Measurements from ENCODE around the gene LMBR1. TPM values are rescaled to one million over a fixed set of nuclear protein-coding genes. Genes with fewer than 3 reads are reported as not detected.
"Not testable (repeated sequence)": the region's sequence is repeated elsewhere in the genome, so short reads cannot be mapped to it uniquely, and the experiment has no call there.

Gene LMBR1
- polyA plus RNA-seq, 1 experiment: 5.3 TPM

DNA sequence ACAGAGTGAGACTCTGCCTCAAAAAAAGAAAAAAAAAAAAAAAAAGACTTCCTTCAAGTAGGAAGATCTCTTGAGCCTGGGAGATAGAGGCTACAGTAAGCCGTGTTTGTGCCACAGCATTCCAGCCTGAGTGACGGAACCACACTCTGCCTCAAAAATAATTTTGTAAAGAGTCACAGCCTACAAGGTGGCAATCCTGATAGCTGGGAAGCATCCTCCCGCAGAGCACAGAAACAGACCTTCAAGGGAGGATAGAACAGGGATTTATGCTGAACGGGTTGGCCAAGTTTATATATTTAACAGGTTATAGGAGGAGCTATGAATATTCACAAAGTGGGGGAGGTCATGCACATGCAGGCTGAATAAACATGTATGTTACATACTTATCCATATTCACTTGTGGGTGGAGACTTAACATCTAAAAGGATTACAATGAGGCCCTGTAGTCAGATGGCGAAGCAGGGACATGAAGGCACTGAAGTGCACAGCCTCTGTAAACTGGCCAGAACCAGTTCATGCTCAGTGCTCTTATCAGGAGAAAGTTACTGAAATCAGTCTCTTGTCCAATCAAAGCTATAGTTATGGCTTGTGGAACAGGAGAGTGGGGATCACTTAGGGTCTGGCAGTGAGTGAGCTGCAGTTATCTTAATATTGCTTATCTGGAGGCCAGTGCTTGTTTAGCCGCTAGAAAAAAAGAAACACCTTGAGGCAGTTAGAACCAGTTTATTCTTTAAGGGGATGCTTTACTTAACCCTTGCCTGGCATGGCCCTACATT lies 6.8 kb downstream of the LMBR1 start:
- TF ChIP-seq, protein P1, sequence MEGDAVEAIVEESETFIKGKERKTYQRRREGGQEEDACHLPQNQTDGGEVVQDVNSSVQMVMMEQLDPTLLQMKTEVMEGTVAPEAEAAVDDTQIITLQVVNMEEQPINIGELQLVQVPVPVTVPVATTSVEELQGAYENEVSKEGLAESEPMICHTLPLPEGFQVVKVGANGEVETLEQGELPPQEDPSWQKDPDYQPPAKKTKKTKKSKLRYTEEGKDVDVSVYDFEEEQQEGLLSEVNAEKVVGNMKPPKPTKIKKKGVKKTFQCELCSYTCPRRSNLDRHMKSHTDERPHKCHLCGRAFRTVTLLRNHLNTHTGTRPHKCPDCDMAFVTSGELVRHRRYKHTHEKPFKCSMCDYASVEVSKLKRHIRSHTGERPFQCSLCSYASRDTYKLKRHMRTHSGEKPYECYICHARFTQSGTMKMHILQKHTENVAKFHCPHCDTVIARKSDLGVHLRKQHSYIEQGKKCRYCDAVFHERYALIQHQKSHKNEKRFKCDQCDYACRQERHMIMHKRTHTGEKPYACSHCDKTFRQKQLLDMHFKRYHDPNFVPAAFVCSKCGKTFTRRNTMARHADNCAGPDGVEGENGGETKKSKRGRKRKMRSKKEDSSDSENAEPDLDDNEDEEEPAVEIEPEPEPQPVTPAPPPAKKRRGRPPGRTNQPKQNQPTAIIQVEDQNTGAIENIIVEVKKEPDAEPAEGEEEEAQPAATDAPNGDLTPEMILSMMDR (IDR thresholded peaks at IDR 0.05; ENCODE audit: insufficient read depth, low read depth, low read length): no peak
- Histone ChIP-seq H3K4me3 (ENCODE audit: low read depth, low read length) (no peak overlapping the region), H3K36me3 (ENCODE audit: control insufficient read depth, insufficient read depth, low read length) (no peaks in the 10 kb centered on the region; the same call in 1 of the 2 replicates), H3K27me3 (ENCODE audit: control insufficient read depth, insufficient read depth, low read length) (no peaks in the 10 kb centered on the region)
- POLR2A ChIA-PET: interaction anchor here (0.7 kb wide), 1 partner anchor 15 kb away, joined by 3 read pairs; no protein-coding TSS in a partner anchor
- no peak for DNase-seq (ENCODE audit: low read depth)
- CTCF ChIA-PET: interaction anchor here (0.9 to 1.1 kb wide), 2 partner anchors 10 to 63 kb away, joined by 3 to 4 read pairs; no protein-coding TSS in a partner anchor

DNA sequence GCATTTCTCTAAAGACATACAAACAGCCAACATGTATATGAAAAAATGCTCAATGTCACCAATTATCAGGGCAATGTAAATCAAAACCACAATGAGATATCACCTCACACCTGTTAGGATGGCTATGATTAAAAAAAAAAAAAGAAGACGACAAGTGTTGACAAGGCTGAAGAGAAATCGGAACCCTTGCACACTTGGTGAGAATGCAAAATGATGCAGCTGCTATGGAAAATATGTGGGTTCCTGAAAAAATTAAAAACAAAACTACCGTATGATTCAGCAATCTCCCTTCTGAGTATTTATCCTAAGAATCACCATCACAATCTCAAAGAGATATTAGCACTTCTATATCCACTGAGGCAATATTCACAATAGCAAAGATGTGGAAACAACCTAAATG lies 11.3 kb downstream of the LMBR1 start:
- H3K4me3 ChIP-seq (ENCODE audit: low read depth, low read length): no peak overlapping the region
- POLR2A ChIA-PET: no interaction called here
- no peak for DNase-seq (ENCODE audit: low read depth)
- CTCF ChIA-PET: no interaction called here
- no peaks in the 10 kb centered on the region for H3K27me3 ChIP-seq (ENCODE audit: control insufficient read depth, insufficient read depth, low read length)
- TF ChIP-seq, protein P1 (IDR thresholded peaks at IDR 0.05; ENCODE audit: insufficient read depth, low read depth, low read length): no peak
- no peaks in the 10 kb centered on the region for H3K36me3 ChIP-seq (ENCODE audit: control insufficient read depth, insufficient read depth, low read length)

DNA sequence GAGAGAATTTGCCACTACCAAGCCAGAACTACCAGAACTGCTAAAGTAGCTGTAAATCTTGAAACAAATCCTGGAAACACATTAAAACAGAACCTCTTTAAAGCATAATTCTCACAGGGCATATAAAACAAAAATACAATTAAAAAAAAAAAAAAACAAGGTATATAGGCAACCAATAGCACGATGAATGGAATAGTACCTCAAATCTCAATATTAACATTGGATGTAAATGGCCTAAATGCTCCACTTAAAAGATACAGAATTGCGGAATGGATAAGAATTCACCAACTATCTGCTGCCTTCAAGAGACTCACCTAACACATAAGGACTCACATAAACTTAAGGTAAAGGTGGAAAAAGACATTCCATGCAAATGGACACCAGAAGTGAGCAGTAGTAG lies 17.2 kb downstream of the LMBR1 start:
- DNase-seq (ENCODE audit: low read depth): no peak
- CTCF ChIA-PET: interaction anchor here (1.0 kb wide), 1 partner anchor 11 kb away, joined by 3 read pairs; no protein-coding TSS in a partner anchor
- Histone ChIP-seq H3K27me3 (ENCODE audit: control insufficient read depth, insufficient read depth, low read length) (no peaks in the 10 kb centered on the region), H3K4me3 (ENCODE audit: low read depth, low read length) (no peak overlapping the region), H3K36me3 (ENCODE audit: control insufficient read depth, insufficient read depth, low read length) (no peaks in the 10 kb centered on the region; the same call in 1 of the 2 replicates)
- POLR2A ChIA-PET: no interaction called here
- TF ChIP-seq, protein P1 (IDR thresholded peaks at IDR 0.05; ENCODE audit: insufficient read depth, low read depth, low read length): no peak

DNA sequence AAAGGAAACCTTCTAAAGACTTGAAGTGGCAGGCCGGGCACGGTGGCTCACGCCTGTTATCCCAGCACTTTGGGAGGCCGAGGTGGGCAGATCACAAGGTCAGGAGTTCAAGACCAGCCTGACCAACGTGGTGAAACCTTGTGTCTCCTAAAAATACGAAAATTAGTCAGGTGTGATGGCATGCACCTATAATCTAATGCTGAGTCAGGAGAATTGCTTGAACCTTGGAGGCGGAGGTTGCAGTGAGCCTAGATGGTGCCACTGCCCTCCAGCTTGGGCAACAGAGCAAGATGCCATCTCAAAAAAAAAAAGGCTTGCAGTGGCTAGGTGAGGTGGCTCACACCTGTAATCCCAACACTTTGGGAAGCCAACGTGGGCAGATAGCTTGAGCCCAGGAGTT lies 24.6 kb downstream of the LMBR1 start:
- CTCF ChIA-PET; H3K36me3 ChIP-seq (ENCODE audit: control insufficient read depth, insufficient read depth, low read length); DNase-seq (ENCODE audit: low read depth); H3K4me3 ChIP-seq (ENCODE audit: low read depth, low read length); H3K27me3 ChIP-seq (ENCODE audit: control insufficient read depth, insufficient read depth, low read length); POLR2A ChIA-PET: not testable (repeated sequence)

DNA sequence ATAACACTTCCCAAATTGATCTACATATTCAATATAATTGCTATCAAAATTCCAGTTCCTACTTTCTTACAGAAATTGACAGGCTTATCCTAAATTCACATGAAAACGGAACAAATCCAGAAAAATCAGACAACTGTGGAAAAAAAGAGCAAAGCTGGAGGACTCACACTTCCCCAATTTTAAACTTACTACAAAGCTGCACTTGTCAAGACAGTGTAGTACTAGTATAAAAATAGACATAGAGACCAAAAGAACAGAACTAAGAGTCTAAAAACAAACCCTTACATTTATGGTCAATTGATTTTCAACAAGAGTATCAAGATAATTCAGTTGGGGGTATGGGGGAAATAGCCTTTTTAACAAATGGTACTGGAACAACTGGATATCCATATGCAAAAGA lies 27.5 kb downstream of the LMBR1 start:
- no peaks in the 10 kb centered on the region for H3K27me3 ChIP-seq (ENCODE audit: control insufficient read depth, insufficient read depth, low read length)
- DNase-seq (ENCODE audit: low read depth): no peak
- POLR2A ChIA-PET: no interaction called here
- no peaks in the 10 kb centered on the region for H3K36me3 ChIP-seq (ENCODE audit: control insufficient read depth, insufficient read depth, low read length)
- H3K4me3 ChIP-seq (ENCODE audit: low read depth, low read length): no peak overlapping the region
- TF ChIP-seq, protein P1 (IDR thresholded peaks at IDR 0.05; ENCODE audit: insufficient read depth, low read depth, low read length): no peak
- CTCF ChIA-PET: no interaction called here

DNA sequence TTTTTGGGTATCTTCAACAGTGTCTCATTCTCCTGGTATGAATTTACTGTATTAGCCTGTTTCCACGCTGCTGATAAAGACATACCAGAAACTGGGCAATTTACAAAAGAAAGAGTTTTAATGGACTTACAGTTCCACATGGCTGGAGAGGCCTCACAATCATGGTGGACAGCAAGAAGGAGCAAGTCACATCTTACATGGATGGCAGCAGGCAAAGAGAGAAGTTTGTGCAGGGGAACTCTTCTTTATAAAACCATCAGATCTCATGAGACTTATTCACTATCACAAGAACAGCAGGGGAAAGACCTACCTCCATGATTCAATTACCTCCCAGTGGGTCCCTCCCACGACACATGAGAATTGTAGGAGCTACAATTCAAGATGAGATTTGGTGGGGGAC lies 31.0 kb downstream of the LMBR1 start:
- CTCF ChIA-PET; H3K4me3 ChIP-seq (ENCODE audit: low read depth, low read length); H3K36me3 ChIP-seq (ENCODE audit: control insufficient read depth, insufficient read depth, low read length); POLR2A ChIA-PET; DNase-seq (ENCODE audit: low read depth); H3K27me3 ChIP-seq (ENCODE audit: control insufficient read depth, insufficient read depth, low read length): not testable (repeated sequence)

Data from BJ (cell line).